Psoas muscle (tissue), 8 donors: ENCODE measurements around the gene GPR78. TPM values are rescaled to one million over a fixed set of nuclear protein-coding genes. Genes with fewer than 3 reads are reported as not detected.
A peak's percentile ranks its signal among the peaks of the same experiment; 100 is the strongest.
"Not testable (repeated sequence)": the region's sequence is repeated elsewhere in the genome, so short reads cannot be mapped to it uniquely, and the experiment has no call there.

ENCODE experiments used
- ATAC-seq, 4 donors: fragments of 200-7000 bp; cut with Tn5 transposase; one replicate each; pipeline ENCODE4 v1.9.1; 2020; ENCODE audit warnings: moderate library complexity in 3 of 4, mild to moderate bottlenecking in 2 of 4
- DNase-seq, 2 donors: peaks; one replicate each; pipeline ENCODE4 v3.0.0-alpha.2; 2020
- H3K27ac ChIP-seq: fragments of 200-600 bp; one replicate; pipeline ENCODE4 v1.8.0; 2022
- H3K27me3 ChIP-seq, 3 donors: fragments of 200-600 bp in 1 of 3; one replicate each; pipeline versions ENCODE4 v1.6.1 to v1.8.0; 2013 to 2022; ENCODE audit warnings: low read length in 2 of 3, mild to moderate bottlenecking in 2 of 3, moderate library complexity in 1 of 3; ENCODE audit not compliant: insufficient read depth in 3 of 3
- H3K36me3 ChIP-seq, 2 donors: fragments of 200-600 bp in 1 of 2; one replicate each; pipeline versions ENCODE4 v1.6.1 to v1.8.0; 2013 to 2022; ENCODE audit warnings: low read depth in 1 of 2, mild to moderate bottlenecking in 1 of 2, moderate library complexity in 1 of 2; ENCODE audit not compliant: insufficient read depth in 1 of 2
- H3K4me1 ChIP-seq: fragments of 200-600 bp; one replicate; pipeline ENCODE4 v1.8.0; 2022
- H3K4me3 ChIP-seq: fragments of 200-600 bp; one replicate; pipeline ENCODE4 v1.8.0; 2022; ENCODE audit warnings: mild to moderate bottlenecking
- H3K9me3 ChIP-seq: fragments of 200-600 bp; one replicate; pipeline ENCODE4 v1.8.0; 2022
- CTCF ChIP-seq: fragments of 200-600 bp; IDR thresholded peaks from one replicate; pipeline ENCODE4 v1.8.0; 2022; ENCODE audit warnings: antibody characterized with exemption
- WGBS, 3 donors: extraction: QIAGEN DNeasy Blood & Tissue Kit; methylation state at CpG; one replicate each; pipeline versions ENCODE4 v1.1.6 to v1.1.7; 2013; 5-methylcytosine and 5-hydroxymethylcytosine counted together
- intact Hi-C, 2 donors: fragments of 100-400 bp; cut with DNase I; formaldehyde crosslinking; loops; one replicate each; pipeline versions ENCODE4 v1.11.0 to v1.14.2; 2022
- polyA plus RNA-seq, 3 donors: library from polyadenylated mRNA; stranded (reverse); fragments of 200-250 nt; gene quantifications; one replicate each; pipeline ENCODE4 v1.2.3, GENCODE V29; 2013
- total RNA-seq, 4 donors: library from RNA; stranded (reverse); fragmentation: NEBNext Ultra II Directional in 2 of 4; extraction: Animal tissue kit (Norgen Biotek cat#: 25700) in 2 of 4; gene quantifications; one replicate each; pipeline versions ENCODE4 v1.2.1 to v1.2.4, GENCODE V29; 2021 to 2023
- donor health status: healthy with polysubstance abuse.
- donor health status: DM: no; HTN: no; CAD: no; lungs with moderate emphysema.
- donor health status: Bipolar disorder and iron deficiency.
- donor health status: healthy.
- donor health status: DM: yes; HTN: yes; CAD: no.
- donor health status: DM: no; HTN: no; CAD: no.
- donor health status: DM: no; HTN: no; CAD: no.
- donor health status: DM: yes; HTN: yes; CAD: no.

Gene GPR78
- total and polyA plus RNA-seq, 7 donors, result not detected

DNA sequence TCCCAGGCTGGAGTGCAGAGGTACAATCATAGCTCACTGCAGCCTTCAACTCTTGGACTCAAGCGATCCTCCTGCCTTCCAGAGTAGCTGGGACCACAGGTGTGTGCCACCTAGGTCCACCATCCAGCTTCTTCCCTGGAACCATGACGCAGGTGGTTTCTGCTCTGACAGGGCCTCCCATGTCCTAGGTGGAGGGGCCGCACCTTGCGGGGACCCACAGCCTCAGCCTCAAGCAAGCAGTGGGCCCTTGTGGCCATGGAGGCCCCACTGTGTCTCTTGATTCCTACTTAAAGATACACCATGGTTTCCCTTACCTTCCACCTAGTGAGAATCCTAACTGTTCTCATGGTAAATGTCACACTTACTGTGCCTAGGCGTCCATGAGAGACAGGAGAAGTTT lies 6.9 kb upstream of the GPR78 start:
- intact Hi-C loops, result no loop called here
- no peaks in the 10 kb centered on the region for H3K9me3 ChIP-seq
- peaks cover 0 to 23% (median 0%) of the 10 kb centered on the region in 3 donors for H3K27me3 ChIP-seq
- 74 to 91% (median 88%) methylated on average over 5 of the region's 5 CpGs for WGBS, 3 donors
- H3K36me3 ChIP-seq, result no peaks in the 10 kb centered on the region
- no peak overlapping the region for H3K4me3 ChIP-seq
- peak in 1 of 2 donors; percentile 41 for DNase-seq
- H3K4me1 ChIP-seq, result no peaks in the 10 kb centered on the region
- no peak for TF ChIP-seq CTCF
- ATAC-seq, result no peak
- no peak overlapping the region for H3K27ac ChIP-seq

DNA sequence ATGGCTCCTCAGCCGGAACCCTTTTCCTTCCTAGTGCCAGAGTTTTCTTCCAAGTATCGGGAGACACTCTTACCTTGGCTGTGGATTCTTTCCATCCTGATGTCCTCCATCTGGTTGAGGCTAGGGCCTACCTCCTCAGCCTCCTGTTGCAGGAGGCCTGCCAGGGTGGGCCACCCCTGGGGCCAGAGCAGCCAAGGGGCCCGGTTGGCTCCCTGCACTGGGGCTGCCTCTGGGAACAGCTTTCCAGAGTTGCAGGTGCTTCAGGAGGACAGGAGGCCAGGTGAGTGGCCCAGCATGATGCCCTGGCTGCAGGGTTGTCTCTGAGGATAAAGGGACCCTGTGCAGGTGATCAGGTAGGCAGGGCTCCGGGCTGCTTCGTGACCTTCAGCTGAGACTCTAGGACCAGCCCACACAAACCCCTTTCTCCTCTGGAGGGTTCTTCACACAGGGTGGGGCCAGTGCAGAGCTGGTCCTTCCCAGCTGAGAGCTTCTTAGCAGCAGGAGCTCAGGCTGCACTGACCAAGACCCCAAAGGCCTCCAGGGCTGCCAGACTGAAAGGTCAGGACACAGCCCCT lies 5.3 kb upstream of the GPR78 start:
- 75 to 80% (median 78%) methylated on average over 5 of the region's 5 CpGs for WGBS, 3 donors
- no peak for ATAC-seq

GRCh38 chr4:8575457-8575856 lies 4.7 kb upstream of the GPR78 start:
- Histone ChIP-seq H3K4me1 (no peaks in the 10 kb centered on the region), H3K36me3 (no peaks in the 10 kb centered on the region), H3K4me3 (no peak overlapping the region), H3K9me3 (no peaks in the 10 kb centered on the region), H3K27ac (no peak overlapping the region), H3K27me3 (peaks cover 0 to 40% (median 6%) of the 10 kb centered on the region in 3 donors)
- intact Hi-C loops, result no loop called here
- DNase-seq, result peak in 1 of 2 donors; percentile 15
- no peak for ATAC-seq
- TF ChIP-seq CTCF, result no peak
- 62 to 76% (median 66%) methylated on average over 4 of the region's 4 CpGs for WGBS, 3 donors

More for the DNA sequence above, 5.3 kb upstream of the GPR78 start:
- H3K4me1 ChIP-seq, result no peaks in the 10 kb centered on the region
- no peak for TF ChIP-seq CTCF
- intact Hi-C loops, result no loop called here
- no peak overlapping the region for H3K4me3 ChIP-seq
- peak in 1 of 2 donors; percentile 12 for DNase-seq
- H3K36me3 ChIP-seq, result no peaks in the 10 kb centered on the region
- no peaks in the 10 kb centered on the region for H3K9me3 ChIP-seq
- peaks cover 0 to 36% (median 4%) of the 10 kb centered on the region in 3 donors for H3K27me3 ChIP-seq
- no peak overlapping the region for H3K27ac ChIP-seq

GRCh38 chr4:8576591-8576990 lies 3.6 kb upstream of the GPR78 start:
- 88 to 90% (median 89%) methylated on average over 5 of the region's 5 CpGs for WGBS, 3 donors
- H3K4me1 ChIP-seq, H3K4me3 ChIP-seq, ATAC-seq, H3K27ac ChIP-seq, DNase-seq, H3K9me3 ChIP-seq, intact Hi-C loops, H3K36me3 ChIP-seq: not testable (repeated sequence)
- peaks cover 0 to 51% (median 7%) of the 10 kb centered on the region in 3 donors for H3K27me3 ChIP-seq

GRCh38 chr4:8577046-8577445 lies 3.1 kb upstream of the GPR78 start:
- no peak for TF ChIP-seq CTCF
- ATAC-seq (no peak), DNase-seq (peak in 1 of 2 donors; percentile 13)
- Histone ChIP-seq H3K27me3 (peaks cover 0 to 51% (median 10%) of the 10 kb centered on the region in 3 donors), H3K9me3 (no peaks in the 10 kb centered on the region), H3K4me3 (no peak overlapping the region), H3K36me3 (no peaks in the 10 kb centered on the region), H3K4me1 (no peaks in the 10 kb centered on the region), H3K27ac (no peak overlapping the region)
- WGBS, 3 donors, result 54 to 65% (median 61%) methylated on average over 8 of the region's 8 CpGs
- intact Hi-C loops, result no loop called here
